Activated CD4-positive, alpha-beta T cell treated with anti-CD3 and anti-CD28 coated beads, Interleukin-2, Interleukin-4, amounts not matched to agents 100 ng/mL and 50 ng/mL, durations not matched to agents 16 hours and 8 hours (primary cell): ENCODE data around the gene PVR.
"Not testable (repeated sequence)": the region's sequence is repeated elsewhere in the genome, so short reads cannot be mapped to it uniquely, and the experiment has no call there.

Source experiments
- DNase-seq: peaks from one replicate; pipeline ENCODE4 v3.0.0-alpha.2; 2020; ENCODE audit warnings: low spot score

PVR gene, protein sequence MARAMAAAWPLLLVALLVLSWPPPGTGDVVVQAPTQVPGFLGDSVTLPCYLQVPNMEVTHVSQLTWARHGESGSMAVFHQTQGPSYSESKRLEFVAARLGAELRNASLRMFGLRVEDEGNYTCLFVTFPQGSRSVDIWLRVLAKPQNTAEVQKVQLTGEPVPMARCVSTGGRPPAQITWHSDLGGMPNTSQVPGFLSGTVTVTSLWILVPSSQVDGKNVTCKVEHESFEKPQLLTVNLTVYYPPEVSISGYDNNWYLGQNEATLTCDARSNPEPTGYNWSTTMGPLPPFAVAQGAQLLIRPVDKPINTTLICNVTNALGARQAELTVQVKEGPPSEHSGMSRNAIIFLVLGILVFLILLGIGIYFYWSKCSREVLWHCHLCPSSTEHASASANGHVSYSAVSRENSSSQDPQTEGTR

DNA sequence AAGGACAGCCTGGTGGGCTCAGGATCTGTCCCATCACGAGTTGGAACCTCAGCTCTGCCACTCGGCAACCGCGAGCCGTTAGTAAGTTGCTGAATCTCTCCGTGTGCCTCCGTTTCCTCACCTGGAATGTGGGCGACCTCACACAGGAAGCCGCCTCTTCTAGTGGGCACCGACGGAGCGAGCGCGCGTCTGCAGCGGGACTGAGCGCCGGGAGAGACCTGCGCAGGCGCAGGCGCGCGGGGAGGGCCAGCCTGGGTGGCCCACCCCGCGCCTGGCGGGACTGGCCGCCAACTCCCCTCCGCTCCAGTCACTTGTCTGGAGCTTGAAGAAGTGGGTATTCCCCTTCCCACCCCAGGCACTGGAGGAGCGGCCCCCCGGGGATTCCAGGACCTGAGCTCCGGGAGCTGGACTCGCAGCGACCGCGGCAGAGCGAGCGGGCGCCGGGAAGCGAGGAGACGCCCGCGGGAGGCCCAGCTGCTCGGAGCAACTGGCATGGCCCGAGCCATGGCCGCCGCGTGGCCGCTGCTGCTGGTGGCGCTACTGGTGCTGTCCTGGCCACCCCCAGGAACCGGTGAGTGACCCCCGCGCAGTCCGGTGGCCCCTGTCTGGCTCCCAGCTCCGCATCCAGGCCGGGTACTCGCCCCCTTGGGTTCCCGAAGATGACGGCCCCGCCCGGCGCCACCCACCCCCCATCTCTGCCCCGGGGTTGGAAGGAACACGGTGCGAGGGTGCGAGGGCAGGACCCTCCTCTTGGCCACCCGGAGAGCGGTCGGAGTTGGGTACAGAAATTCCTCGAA, at the start of gene PVR:
Gene PVR, plus strand, starts transcription at position 306 of the 797 bp plus-strand sequence. Its CDS starts 187 bp downstream, at position 493.
- peak; percentile 41 for DNase-seq

DNA sequence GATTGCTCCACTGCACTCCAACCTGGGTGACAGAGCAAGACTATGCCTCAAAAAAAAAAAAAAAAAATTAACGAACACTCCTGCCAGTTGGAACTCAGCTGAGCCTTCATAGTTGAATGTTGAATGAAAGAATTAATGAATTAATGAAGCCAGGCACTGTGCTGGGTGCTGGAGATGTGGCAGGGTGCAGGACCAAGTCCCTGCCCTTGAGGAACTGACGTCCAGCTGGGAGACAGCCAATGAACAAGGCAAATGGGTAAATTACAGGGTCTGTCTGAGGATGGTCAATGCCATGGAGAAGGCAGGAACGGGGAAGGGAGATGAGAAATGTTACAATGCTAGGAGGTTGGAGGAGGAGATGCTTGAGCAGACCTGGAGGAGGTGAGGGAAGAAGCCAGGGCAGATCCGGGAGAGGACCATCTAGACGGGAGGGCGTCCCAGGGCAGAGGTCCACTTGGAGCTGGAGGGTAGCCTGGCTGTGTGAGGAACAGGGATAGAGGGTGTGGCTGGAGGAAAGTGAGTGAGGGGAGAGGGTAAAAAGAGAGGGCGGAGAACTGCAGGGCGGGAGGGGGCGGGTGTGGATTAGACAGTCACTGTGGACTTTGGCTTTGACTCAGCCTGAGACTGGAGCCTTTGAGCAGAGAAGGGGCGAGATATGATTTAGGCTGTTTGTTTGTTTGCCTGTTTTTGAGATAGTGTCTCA, 47.1 kb upstream of the PVR start:
- DNase-seq, result no peak

DNA sequence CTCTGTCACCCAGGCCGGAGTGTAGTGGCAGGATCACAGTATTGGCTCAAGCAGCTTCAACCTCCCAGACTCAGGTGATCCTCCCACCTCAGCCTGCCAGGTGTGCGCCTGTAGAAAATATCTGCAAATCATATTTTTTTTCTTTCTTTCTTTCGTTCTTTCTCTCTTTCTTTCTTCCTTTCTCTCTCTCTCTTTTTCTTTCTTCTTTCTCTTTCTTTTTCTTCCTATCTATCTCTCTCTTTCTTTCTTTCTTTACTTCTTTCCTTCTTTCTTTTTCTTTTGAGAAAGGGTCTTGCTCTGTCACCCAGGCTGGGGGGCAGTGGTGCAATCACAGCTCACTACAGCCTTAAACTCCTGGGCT, 46.6 kb upstream of the PVR start:
- no peak for DNase-seq

DNA sequence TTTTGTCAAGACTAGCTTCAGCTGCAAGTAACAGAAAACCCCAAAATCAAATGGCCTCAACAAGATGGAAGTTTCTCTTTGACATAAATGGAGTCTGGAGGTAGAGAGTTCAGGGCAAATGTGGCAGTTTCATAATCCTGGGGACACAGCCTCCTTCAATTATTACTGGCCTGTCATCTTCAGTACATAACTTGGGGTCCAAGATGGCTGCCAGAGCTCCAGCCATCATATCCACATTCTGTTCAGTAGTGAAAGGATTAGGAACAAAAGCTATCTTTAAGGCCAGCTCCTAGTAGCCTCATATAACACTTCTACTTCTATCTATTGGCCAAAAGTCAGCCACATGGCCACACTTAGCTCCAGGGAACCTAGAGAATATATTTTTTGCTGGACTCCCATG, 45.4 kb upstream of the PVR start:
- DNase-seq, result no peak

DNA sequence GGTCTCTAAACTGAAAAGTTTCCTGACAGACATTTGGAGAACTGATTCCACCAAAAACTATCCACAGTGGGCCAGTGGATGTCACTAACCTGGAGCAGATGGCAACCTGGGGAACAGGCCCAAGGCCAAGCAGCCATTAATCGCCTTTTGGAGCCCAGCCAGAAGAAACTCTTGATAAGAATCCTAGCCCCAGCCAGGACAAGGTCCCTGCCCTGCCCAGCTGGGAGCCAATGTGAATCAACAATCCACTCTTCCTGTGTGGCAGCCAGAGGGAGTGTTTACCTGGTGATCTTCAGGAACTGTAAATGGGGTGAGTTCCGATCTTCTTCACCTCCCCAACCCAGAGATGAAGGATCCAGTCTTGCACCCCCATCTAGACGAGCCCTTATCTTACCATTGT, 44.8 kb upstream of the PVR start:
- no peak for DNase-seq

DNA sequence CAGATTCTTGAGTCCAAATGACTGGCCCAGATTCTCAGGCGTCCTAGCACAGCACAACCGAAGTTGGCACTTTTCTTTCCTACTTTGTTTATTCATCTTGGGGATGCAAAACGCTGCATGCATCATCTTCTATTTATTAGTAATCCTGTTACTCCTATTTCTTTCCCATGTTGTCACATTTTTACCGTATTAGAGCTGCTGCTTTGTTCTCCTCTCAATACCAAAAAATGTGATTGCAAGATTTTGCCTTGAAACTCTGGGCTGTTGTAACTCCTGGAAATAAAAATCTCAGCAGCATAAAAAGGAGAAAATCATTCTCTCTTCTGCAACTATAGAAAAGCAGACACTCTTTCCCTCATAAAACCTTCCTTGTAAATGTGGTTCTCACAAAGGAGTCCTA, 43.2 kb upstream of the PVR start:
- DNase-seq, result no peak

DNA sequence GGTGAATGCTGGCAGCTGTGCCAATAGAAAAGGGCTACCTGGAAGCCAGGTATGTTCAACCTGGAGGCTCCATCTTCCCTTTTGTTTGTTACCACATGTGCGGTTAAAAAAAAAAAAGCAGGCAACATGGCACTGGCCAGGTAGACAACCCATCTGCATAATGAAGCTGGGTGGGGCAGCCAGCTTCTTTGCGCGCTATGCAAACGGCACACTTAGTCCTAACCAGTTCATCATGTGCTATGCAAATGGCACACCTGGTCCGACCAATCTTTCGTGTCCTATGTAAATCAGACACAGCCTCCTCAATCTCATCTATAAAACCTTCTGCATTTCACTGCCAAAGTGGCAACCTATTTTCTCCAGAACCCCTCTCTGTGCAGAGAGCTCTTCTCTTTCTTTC, 41.6 kb upstream of the PVR start:
- DNase-seq, result no peak

DNA sequence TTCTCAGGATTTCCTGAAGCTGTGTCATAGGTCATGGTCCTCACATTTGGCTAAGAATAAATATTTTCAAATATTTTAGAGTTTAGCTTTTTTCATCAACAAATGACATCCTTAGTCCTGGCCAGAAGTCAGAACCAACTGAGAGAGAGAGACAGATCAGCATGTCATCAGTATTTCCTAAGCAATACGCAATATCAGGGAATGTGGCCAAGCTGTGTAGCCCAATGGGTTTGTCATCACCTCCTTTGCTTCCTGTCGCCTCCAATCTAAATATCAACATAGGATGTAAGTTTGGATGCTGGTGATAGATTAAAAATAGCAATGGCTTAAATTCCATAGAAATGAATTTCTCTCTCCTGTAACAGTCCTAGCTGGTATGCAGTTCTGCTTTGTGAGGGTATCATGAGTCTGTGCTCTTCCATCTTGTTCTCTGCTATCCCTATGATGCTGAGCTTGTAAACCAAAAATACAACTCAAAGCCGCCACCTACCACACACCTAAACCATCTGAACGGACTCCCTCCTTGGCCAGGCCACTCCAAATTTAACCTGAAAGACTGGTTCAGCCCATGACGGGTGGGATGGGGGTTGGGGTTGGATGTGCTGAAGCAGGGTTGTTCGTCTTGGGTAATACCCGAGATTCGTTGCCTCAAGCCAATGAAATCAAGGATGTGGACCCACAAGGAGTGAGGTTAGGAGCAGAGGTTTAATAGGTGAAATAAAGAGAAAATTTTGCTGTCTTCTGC, 40.3 kb upstream of the PVR start:
- no peak for DNase-seq

DNA sequence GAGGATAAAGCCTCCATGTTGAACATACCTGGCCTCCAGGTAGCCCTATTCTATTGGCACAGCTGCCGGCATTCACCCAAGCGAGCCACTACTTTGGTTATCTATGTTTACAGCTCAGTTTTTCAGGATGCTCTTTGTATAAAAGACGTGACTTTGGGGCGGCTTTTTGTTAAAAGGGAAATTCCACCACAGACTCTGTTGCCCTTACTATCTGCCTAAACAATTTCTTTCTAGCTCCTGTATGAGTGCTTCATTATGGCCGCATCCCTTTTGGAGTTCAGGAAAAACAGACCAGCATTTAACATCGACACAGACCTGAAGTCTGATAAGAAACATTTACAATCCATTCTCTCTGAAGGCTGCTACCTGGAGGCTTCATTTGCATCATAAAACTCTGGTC, 39.5 kb upstream of the PVR start:
- DNase-seq, result no peak

DNA sequence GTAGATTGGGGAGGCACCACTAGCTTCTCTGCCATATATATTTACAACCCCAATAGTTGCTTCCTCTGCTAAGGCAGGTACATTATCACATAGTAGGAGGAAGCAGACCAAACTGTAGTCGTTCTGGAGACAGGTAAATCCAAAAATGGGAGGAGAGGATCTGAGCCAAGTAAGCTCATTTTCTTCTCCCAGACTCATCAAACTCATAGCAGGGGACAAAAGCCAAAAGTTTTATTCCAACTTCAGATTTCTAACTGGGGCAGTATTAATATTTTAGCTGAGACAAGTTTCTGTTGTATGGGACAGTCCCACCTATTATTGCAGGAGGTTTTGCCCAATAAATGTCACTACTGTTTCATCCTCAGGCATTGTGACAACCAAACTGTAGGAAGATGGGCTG, 38.2 kb upstream of the PVR start:
- no peak for DNase-seq

DNA sequence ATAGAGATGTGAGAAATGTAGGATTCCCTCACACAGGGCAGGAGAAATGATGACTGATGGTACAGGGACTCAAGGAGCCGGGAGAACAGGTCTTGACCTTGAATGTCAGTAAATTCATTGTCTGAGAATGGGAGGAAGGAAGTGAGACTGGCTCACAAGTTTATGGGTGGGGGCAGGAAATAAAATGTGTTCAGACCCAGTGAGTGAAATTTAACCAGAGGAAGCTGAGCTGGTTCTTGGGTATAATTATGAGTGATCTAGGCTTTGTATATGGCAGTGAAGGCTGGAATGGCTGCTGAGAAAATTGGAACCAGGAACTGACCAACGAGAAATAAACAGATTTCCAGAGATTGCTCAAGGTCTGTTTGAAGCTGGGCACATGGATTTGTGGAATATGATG, 36.7 kb upstream of the PVR start:
- DNase-seq, result no peak

DNA sequence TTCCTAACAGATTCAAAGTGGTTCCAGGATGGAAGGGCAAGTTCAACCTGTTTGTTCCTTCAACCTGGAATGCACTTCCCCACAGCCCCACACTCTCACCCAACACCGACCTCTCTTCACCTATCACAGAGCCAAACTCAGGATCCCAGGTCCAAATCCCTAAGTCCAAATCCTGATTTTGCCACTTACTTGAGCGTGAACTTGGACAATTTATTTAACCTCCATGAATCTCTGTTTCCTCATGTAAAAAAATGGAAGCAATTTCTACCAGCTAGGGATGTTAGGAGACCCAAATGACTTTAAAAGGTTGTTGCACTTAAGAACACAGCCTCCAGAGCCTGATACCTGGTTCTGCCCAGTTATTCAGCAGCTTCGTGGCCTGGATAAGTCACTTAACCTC, 35.8 kb upstream of the PVR start:
- no peak for DNase-seq

DNA sequence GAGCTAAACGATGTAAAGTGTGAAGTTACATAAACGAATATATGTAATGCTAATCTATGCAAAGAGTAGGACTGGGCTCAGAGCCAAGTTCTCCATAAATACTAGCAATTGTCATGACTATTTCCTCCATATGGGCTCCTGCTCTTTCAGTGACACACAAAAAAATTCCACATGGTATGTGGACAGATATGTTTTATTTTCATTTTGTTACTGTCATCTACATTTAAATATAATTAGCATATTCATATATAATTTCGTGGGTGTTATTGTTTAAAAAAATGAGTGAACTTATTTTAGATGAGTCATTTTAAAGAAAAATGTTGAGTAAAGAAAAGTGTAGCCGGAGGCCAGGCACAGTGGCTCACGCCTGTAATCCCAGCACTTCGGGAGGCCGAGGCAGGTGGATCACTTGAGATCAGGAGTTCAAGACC, 35.3 kb upstream of the PVR start:
- DNase-seq, result no peak

DNA sequence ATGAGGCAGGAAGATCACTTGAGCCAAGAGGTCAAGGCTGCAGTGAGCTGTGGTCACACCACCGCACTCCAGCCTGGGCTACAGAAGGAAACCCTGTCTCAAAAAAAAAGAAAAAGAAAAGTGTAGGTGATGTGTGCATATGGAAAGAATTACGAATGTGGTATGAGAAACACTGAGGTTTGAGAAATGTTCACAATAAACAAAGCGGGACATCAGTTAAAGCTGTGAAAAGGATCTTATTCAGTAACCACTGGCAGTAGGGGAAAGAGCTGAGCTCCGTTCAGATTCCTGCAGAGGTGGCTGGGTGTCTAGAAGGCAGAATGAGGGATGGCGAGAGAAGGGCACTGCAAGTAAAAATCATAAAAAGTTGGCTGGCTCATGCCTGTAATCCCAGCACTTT, 34.5 kb upstream of the PVR start:
- DNase-seq, result no peak

DNA sequence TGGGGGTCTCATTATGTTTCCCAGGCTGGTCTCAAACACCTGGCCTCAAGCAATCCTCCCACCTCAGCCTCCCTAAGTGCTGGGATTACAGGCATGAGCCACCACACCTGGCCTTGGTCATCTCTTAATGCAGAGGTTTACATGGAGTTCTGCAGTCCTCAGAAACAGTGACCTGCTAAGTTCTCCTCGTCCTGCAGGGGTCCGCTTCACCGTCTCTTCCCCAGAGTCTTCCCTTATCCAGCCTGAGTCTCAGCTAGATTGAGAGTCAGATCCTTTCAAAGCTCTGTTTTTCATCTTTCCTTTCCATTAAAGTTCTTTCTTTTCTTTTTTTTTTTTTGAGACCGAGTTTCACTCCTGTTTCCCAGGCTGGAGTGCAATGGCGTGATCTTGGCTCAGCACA, 33.2 kb upstream of the PVR start:
- not testable (repeated sequence) for DNase-seq

DNA sequence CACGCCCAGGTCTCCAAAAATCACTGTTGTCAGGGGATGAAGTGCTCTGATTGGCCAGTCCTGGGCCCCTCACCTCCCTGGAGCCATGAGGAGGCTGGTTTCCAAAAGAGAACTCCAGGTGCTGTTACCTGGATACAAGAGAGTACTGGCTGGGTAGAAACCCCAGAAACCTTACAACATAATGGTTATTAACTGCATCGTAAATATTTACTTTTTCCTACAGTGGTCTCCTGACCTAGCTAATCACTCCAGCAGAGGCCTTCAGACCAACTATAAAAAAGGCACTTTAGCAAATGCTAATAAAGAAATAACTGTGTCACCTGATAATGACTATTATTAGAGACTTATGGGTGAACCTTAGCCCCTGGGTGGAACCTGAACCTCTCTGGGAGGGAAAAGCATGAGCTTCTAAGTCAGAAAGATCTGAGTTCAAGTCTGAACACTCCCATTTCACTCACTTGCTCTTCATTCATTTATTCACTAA, 31.9 kb upstream of the PVR start:
- no peak for DNase-seq

DNA sequence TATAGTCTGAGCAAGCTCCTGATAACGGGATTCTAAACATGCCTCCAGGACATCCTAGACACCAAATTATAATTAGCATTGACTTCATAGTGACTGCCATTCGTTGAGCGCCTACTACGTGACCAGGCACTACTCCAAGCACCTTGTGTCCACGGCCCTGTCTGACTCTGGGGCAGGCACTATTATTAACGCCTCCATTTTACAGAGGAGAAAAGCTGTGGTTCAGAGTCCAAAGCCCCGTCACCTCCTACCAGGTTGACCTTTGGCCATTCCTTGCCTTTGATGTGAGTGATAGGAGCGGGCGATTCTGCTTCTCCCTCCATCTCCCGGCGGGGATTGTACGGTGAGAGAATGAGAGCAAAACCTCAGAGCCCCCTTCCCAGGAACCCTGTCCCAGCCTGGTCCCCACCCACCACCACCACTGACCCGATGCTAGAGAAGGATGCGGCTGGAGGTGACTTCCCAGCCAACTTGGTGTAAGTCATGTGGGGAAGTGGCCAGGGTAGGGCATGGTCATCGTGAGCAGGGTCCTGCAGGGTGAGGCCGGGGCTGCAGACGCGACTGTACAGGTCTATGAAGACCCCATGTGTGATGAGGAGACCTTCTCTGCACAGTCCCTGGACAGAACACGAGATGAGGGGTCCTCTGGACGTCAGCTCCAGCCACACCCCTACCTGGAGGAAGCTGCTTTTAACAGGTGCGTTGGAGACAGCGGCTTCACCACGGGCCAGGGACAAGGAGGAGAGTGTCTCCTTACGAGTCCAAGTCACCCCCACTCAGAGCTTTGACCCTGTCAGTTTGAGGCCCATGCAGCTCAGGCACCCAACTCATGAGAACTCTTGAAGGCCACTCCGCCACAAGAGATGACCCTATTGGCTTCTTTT, 30.2 kb upstream of the PVR start, which contains the start of gene IGSF23:
Gene IGSF23, plus strand, starts transcription at position 269 of the 884 bp plus-strand sequence. Its CDS starts 83 bp downstream, at position 352.
- no peak for DNase-seq

DNA sequence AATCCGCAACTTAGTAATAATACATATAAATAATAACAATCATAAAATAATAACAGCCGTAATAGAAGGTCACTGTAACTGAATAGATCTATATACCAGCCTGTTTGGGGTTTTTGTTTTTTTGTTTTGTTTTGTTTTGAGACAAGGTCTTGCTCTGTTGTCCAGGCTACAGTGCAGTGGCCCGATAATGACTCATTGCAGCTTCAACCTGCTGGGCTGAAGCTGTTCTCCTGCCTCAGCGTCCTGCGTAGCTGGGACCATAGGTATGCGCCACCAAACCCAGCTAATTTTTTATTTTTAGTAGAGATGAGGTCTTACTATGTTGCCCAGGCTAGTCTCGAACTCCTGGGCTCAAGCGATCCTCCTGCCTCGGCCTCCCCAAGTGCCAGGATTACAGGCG, 29.4 kb upstream of the PVR start:
- DNase-seq, result no peak

DNA sequence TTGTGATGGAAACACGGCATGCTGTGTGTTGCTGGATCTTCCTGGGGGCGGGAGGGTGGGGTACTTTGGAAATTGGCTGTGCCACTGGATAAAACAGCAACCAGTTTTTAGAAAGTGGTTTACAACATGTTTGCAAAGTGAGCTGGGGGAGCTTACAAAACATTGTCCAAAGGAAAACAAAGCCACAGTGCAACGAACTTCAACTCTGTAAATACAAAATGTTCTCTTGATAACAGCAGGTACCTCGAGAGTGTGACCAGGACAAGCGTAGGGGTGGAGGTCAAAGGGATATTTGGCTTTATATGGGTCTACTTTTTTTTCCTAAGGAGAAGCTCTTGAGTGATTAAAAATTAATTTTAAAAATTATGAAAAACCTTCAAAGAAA, 27.9 kb upstream of the PVR start:
- no peak for DNase-seq

DNA sequence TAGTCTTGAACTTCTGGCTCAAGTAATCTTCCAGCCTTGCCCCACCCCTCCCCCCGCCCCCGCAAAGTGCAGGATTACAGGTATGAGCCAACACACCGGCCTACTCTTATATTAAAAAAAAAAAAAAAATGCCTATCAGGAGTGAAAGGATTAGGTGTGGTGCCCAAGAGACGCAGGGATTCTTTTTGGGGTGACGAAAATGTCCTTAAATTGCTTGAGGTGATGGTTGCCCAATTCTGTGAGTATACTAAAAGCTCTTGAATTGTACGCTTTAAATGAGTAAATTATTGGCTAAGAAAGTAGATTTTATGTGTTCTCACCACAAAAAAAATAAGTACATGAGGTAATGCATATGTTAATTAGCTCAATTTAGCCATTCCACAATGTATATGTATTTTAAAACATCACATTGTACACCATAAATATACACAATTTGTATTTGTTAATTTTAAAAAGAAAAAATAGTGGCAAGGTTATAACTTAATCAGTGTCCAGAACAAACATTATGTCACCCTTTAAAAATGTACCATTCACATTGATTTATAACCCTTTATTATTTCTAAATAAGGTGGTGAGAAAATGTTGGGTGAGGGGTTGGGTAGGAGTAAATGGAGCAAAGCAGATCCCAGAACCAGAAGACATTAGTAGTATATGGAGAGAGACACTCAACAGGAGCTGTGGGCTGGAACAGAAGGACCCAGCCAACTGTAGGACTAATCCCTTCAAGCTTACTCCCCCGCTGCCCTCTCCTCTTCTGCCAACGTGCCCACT, 26.4 kb upstream of the PVR start:
- no peak for DNase-seq
